ENCODE results near the gene CLIP1.

DNA sequence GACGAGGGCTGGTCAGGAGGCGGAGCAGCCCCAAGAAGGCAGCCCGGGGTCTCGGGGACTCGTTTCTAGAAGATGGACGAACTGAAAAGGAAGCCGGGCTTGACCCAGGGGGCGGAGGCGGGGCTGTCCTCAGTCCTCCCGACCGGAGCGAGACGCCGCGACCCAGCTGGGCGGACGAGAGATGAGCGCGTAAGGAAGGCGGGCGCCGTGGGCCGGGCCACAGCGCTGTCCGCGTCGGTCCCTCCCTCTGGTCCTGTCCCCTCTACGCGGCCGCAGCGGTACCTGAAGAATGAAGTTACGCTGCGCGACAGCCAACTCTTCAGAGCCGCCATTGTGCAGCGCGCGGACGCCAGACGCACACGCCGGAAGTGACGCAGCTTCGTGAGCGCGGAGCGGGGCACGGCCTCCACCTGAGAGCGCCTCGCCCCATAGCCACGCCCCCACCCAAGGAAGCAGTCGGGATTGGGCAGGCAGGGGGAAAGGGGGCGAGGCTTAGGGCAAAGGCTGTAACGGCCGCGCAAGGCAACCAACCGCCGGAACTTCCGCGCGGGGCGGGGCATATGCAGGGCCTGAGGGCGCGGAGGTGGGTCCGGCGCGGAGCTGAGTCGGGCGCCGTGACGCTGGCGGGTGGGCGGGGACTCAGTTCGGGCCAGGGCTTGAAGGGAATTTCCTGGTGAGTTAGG lies 196.6 kb downstream of the CLIP1 start, which contains the start of gene DIABLO:
- TF ChIP-seq CTCF (IDR thresholded peaks at IDR 0.05; ENCODE audit: low read length) (no peak), EZH2phosphoT487 (IDR thresholded peaks at IDR 0.05; ENCODE audit: low read length) (no peak)
